HUES6 (cell line): ENCODE results near the gene FAM3D.
"Not testable (repeated sequence)": the region's sequence is repeated elsewhere in the genome, so short reads cannot be mapped to it uniquely, and the experiment has no call there.

Experiments used
- H3K27ac ChIP-seq: 2 replicates; pipeline ENCODE4 v1.7.0; 2013; ENCODE audit warnings: low read depth, mild to moderate bottlenecking, low read length, inconsistent platforms
- H3K27me3 ChIP-seq: 2 replicates; pipeline ENCODE4 v1.6.1; 2013; ENCODE audit warnings: low read length; ENCODE audit not compliant: control insufficient read depth, insufficient read depth
- H3K36me3 ChIP-seq: 2 replicates; pipeline ENCODE4 v1.6.1; 2013; ENCODE audit warnings: low read length; ENCODE audit not compliant: control insufficient read depth, insufficient read depth
- H3K4me1 ChIP-seq: 2 replicates; pipeline ENCODE4 v1.6.1; 2013; ENCODE audit warnings: low read length; ENCODE audit not compliant: control insufficient read depth, insufficient read depth
- H3K4me3 ChIP-seq: 2 replicates; pipeline ENCODE4 v1.5.1; 2013; ENCODE audit warnings: low read depth, low read length
- H3K9ac ChIP-seq: one replicate; pipeline ENCODE4 v1.6.1; 2013; ENCODE audit warnings: mild to moderate bottlenecking, low read length
- H3K9me3 ChIP-seq: 2 replicates; pipeline ENCODE4 v1.6.1; 2013; ENCODE audit warnings: low read depth, low read length; ENCODE audit not compliant: control insufficient read depth, insufficient read depth

Gene FAM3D

DNA sequence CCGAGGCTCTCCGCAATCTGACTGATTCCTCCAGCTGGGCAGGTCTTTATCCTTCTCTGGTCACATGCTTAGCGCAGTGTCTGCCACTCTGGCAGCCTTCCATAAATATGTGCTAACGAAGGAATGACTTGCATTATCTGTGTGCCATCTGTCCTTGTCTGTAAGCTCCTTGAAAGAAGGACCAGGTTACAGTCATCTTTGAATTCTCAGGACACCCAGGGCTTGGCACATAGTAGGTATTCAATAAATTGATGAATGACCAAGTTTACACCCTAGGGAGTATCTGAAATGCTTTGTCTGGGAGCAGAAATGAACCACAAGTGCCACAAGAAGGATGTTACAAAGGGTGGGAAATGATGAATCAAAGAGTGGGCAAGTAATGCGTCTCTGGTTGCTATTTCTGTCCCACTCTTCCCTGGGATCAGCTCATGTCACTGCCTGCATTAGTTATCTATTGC, 16.5 kb upstream of the FAM3D start:
- no peak overlapping the region for H3K4me3 ChIP-seq
- H3K4me1 ChIP-seq, result no peaks in the 10 kb centered on the region
- no peak overlapping the region for H3K27ac ChIP-seq
- H3K36me3 ChIP-seq, result no peaks in the 10 kb centered on the region
- no peak overlapping the region for H3K9ac ChIP-seq
- H3K9me3 ChIP-seq, result peaks cover 14% of the 10 kb centered on the region
- no peaks in the 10 kb centered on the region for H3K27me3 ChIP-seq

DNA sequence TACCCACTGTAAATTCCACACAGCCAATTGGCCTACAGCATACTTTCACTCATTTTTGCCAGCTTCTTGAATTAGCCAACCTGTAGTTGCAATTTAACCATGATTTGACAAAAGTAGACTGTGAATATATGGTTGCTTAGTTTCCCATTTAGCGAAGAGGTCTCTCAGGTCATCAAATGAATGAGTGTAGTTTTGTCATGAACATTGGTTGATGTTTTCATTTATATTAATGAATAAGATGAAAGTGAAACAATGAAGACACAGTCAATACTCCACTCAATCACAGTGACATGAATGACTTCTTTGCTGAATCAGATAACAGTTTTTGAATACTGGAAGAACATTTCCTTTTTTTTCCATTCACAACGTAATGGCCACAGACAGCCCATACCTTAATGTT, 15.3 kb upstream of the FAM3D start:
- H3K4me1 ChIP-seq, result no peaks in the 10 kb centered on the region
- H3K4me3 ChIP-seq, result no peak overlapping the region
- no peak overlapping the region for H3K9ac ChIP-seq
- no peaks in the 10 kb centered on the region for H3K36me3 ChIP-seq
- H3K9me3 ChIP-seq, result peaks cover 6% of the 10 kb centered on the region; the same call in 1 of the 2 replicates
- no peaks in the 10 kb centered on the region for H3K27me3 ChIP-seq
- H3K27ac ChIP-seq, result no peak overlapping the region

DNA sequence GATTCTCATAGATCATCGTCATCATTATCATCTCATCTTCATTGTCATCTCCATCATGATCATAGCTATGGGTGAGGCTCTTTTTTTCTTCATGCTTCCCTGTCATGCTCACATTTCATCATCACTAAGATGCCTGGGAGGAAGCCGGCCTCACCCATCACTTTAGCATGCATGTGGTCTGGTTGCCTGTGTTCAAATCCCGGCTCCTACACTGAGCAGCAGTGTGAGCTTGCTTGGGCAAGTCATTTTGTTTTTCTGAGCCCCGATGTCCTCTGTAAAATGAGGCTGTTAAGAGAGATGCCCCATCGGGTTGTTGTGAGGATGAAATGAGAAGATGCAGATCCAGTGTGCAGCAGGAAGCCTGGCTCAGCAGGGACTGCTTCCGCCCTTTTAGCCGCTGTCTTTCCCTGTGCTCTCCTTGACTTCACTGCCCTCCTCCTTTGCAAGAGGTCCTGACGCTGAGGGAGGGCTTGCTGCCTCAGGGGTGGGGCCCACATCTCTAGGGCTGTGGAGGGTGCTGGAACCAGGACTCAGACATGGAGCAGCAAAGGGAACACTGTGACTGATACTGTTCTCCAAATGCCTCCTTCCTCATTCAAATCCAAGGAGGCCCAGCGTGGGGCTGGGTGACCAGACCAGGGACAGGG, 14.4 kb upstream of the FAM3D start:
- no peaks in the 10 kb centered on the region for H3K36me3 ChIP-seq
- no peaks in the 10 kb centered on the region for H3K27me3 ChIP-seq
- no peak overlapping the region for H3K27ac ChIP-seq
- H3K9ac ChIP-seq, result no peak overlapping the region
- no peaks in the 10 kb centered on the region for H3K9me3 ChIP-seq
- H3K4me3 ChIP-seq, result no peak overlapping the region
- H3K4me1 ChIP-seq, result no peaks in the 10 kb centered on the region

DNA sequence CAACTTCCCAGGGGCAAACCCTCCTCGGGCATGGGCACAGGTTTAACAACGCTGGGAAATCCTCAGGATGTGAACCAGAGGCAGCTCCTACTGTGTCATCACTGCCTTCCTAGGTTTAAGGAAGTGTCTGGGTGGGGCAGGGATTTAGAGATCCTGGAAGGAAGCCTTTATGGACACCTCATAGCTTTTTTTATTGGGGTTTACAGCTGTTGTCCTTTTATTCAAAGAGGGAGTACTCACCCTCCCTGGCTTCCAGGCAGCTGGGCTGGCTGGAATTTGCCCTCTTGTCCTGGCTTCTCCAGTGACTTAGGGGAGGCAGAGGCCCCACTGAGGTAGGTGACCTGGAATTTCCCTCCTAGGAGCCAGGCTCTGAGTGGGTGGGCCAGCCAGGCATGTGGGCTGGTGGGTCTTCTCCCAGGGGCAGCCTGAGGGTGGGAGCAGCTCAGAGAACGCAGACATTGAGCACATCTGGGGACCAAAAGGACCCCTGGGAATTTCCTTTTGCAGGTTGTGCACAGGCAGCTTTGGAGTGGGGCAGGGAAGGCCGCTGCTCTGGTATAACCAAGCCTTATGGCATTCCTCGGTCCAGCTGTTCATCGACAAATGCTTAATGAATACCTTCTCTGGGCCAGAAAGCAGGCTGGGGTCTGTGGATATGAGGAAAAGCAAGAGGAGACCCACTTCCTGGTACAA, 13.5 kb upstream of the FAM3D start:
- no peaks in the 10 kb centered on the region for H3K4me1 ChIP-seq
- no peaks in the 10 kb centered on the region for H3K27me3 ChIP-seq
- no peak overlapping the region for H3K27ac ChIP-seq
- no peaks in the 10 kb centered on the region for H3K36me3 ChIP-seq
- H3K9me3 ChIP-seq, result no peaks in the 10 kb centered on the region
- H3K9ac ChIP-seq, result no peak overlapping the region
- no peak overlapping the region for H3K4me3 ChIP-seq

DNA sequence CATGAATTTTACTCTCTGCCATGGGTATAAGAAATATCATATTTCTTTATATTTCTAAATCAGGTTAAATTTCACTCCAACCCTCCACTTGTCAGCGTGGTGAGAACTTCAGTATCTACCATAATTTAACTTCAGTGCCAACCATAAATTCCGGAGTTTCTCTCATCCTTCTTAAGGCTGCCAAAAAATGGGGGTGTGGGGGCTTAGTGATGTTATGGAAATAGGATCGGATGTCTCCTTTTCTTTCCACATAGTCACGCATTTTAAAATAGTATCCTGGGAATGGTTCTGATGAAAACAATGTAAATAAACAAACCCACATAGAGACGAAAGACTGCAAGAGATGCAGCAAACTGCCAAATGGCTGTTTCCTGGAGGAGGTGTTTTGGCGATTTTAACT, 12.9 kb upstream of the FAM3D start:
- Histone ChIP-seq H3K9ac (no peak overlapping the region), H3K9me3 (no peaks in the 10 kb centered on the region), H3K27ac (no peak overlapping the region), H3K4me3 (no peak overlapping the region), H3K36me3 (no peaks in the 10 kb centered on the region), H3K27me3 (no peaks in the 10 kb centered on the region), H3K4me1 (no peaks in the 10 kb centered on the region)

DNA sequence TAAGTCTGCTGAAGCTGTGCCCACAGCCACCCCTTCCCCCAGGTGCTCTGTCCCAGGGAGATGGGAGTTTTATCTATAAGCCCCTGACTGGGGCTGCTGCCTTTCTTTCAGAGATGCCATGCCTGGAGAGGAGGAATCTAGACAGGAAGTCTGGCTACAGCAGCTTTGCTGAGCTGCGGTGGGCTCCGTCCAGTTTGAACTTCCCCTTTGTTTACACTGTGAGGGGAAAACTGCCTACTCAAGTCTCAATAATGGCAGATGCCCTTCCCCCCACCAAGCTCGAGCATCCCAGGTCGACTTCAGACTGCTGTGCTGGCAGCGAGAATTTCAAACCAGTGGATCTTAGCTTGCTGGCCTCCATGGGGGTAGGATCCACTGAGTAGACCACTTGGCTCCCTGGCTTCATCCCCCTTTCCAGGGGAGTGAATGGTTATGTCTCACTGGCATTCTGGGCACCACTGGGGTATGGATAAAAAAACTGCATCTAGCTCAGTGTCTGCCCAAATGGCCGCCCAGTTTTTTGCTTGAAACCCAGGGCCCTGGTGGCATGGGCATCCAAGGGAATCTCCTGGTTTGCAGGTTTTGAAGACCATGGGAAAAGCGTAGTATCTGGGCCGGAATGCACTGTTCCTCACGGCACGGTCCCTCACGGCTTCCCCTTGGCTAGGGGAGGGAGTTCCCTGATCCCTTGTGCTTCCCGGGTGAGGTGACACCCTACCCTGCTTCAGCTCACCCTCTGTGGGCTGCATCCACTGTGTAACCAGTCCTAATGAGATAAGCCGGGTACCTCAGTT, 11.8 kb upstream of the FAM3D start:
- not testable (repeated sequence) for H3K4me1 ChIP-seq, H3K4me3 ChIP-seq, H3K27me3 ChIP-seq, H3K36me3 ChIP-seq, H3K9me3 ChIP-seq, H3K27ac ChIP-seq, H3K9ac ChIP-seq

DNA sequence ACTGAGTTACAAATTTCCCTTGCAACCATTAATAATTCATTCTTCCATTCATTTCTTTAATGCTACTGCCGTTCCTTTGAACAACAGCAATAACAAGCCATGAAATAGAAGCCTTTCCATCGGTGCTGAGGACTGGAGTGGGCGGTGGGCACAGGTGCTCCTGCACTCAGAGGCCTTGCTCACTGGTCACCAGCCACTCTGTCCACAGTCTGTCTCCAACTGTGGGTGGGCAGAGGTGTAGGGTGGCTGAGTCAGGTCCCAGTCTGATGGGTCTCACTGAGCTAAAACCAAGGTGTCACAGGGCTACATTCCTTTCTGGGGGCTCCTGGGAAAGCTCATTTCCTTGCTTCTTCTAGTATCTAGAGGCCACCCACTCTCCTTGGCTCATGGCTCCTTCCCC, 6.3 kb upstream of the FAM3D start:
- no peak overlapping the region for H3K4me3 ChIP-seq
- no peaks in the 10 kb centered on the region; the same call in 1 of the 2 replicates for H3K9me3 ChIP-seq
- no peaks in the 10 kb centered on the region for H3K27me3 ChIP-seq
- no peaks in the 10 kb centered on the region for H3K36me3 ChIP-seq
- no peak overlapping the region for H3K27ac ChIP-seq
- H3K9ac ChIP-seq, result no peak overlapping the region
- H3K4me1 ChIP-seq, result no peaks in the 10 kb centered on the region

DNA sequence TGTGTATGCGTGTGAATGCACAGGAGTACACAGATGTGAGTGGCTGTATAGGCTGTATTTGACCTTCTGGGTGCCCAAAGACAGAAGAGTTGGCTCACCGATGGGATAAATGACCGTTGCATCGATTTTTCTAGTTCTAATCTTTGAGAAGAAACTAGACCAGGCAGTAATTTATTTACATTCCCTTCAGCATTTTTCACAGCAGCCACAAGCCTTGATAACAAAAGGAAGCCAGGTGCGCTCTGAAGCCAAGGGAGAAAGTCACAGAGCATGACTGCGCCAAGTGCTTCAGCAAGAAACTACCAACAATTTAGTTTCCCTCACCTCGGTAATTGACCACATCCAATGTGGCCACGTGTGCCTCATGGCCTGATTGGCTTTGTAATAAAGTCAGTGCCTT, 5.9 kb upstream of the FAM3D start:
- H3K9ac ChIP-seq, result no peak overlapping the region
- no peaks in the 10 kb centered on the region; the same call in 1 of the 2 replicates for H3K9me3 ChIP-seq
- H3K4me1 ChIP-seq, result no peaks in the 10 kb centered on the region
- H3K27ac ChIP-seq, result no peak overlapping the region
- no peaks in the 10 kb centered on the region for H3K27me3 ChIP-seq
- no peaks in the 10 kb centered on the region for H3K36me3 ChIP-seq
- H3K4me3 ChIP-seq, result no peak overlapping the region

DNA sequence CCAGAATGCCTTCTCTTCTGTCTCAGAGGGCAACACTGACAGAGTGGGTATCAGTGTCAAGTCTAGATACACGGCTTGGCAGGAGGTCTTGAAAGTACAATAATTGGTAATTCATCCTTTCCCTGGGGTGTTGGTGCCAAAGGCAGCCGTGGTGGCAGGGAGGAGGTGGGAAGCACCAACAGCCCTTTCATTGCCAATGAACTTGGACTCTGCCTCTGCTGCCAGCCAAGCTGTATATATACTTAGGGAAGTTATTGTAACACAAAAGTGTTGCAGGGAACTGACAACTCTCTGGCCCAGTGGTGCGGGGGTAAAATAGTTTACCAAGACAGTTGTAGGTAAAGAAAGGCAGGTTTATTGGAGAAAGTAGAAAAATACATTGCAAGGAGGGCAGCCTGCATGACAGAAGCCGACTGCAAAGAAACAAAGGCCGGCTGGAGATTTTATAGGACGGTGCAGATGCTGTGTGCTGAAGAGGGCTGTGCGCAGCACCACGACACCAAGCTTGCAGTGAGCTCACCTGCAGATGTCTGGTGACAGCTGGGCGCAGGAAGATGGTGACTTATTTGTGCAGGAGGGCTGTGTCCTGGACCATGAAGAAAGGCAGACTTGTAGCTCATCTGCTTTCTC, 4.0 kb upstream of the FAM3D start:
- no peaks in the 10 kb centered on the region for H3K36me3 ChIP-seq
- no peaks in the 10 kb centered on the region for H3K27me3 ChIP-seq
- no peak overlapping the region for H3K9ac ChIP-seq
- no peak overlapping the region for H3K27ac ChIP-seq
- no peak overlapping the region for H3K4me3 ChIP-seq
- H3K9me3 ChIP-seq, result no peaks in the 10 kb centered on the region; the same call in 1 of the 2 replicates
- H3K4me1 ChIP-seq, result no peaks in the 10 kb centered on the region

DNA sequence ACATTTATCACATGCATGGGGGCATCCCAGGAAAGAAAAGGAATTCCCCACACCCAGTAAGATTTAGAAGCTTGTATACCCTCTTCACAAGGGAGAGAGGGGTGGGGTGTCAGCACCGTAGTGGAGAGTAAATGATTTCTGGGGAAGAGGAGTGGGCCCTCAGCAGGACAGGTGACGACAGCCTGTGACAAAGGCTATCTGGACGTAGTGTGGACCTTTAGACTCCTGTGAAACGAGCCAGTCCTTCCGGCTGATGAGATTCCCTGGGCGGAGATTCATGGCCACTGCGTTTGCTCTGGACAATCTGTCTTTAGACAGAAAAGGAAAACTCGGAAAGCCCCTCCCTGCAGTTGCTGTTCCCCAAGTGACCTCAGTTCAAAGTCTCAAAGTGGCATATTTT, 1.7 kb upstream of the FAM3D start:
- Histone ChIP-seq H3K27ac (no peak overlapping the region), H3K4me1 (no peaks in the 10 kb centered on the region), H3K27me3 (no peaks in the 10 kb centered on the region), H3K9me3 (no peaks in the 10 kb centered on the region; the same call in 1 of the 2 replicates), H3K36me3 (no peaks in the 10 kb centered on the region), H3K4me3 (no peak overlapping the region), H3K9ac (no peak overlapping the region)

DNA sequence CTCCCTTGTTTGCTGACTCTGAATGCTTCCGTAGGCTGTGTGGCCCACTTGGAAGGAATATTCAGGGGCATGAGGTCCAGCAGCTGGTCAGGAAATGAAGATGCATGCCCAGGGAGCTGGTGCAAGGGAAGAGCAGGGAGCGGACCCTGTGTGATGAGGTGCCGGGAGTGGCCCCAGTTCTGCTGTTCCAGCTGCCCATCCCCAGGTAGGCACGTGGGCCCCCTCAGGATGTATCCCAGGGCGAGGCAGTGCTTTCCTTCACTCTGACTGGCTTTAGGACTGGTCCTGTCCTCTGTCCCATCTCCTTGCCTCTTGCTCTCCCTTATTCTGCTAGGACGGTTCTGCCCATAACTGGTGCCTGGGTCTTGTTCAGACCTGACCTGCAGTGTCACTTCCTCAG, 1.1 kb upstream of the FAM3D start:
- Histone ChIP-seq H3K36me3 (no peaks in the 10 kb centered on the region), H3K4me3 (no peak overlapping the region), H3K9me3 (no peaks in the 10 kb centered on the region; the same call in 1 of the 2 replicates), H3K27me3 (no peaks in the 10 kb centered on the region), H3K9ac (no peak overlapping the region), H3K4me1 (no peaks in the 10 kb centered on the region), H3K27ac (no peak overlapping the region)
